ENCODE results near the gene FAM171A2. TPM values are rescaled to one million over a fixed set of nuclear protein-coding genes. Genes with fewer than 3 reads are reported as not detected.
"Not testable (repeated sequence)": the region's sequence is repeated elsewhere in the genome, so short reads cannot be mapped to it uniquely, and the experiment has no call there.

The FAM171A2 gene
- total RNA-seq, 4 donors from 2014 or later = 0.10 to 0.47 (median 0.23) TPM; not detected in 1

- intact Hi-C loops (cut with DNase I; ENCODE audit: low total_unique reads) = no loop called here
- Histone ChIP-seq H3K27me3 (no peaks in the 10 kb centered on the region), H3K36me3 (peaks cover 0 to 23% of the 10 kb centered on the region in 2 donors), H3K4me1 (no peaks in the 10 kb centered on the region), H3K4me3 (no peak overlapping the region), H3K27ac (no peak overlapping the region), H3K9me3 (no peaks in the 10 kb centered on the region)
- DNase-seq (no peak), ATAC-seq (no peak)
- TF ChIP-seq CTCF (IDR thresholded peaks at IDR 0.05 in 4 of 5, conservative IDR thresholded peaks at IDR 0.05 in 1 of 5) = no peak
- no peak for TF ChIP-seq POLR2A (IDR thresholded peaks at IDR 0.05)
- in situ Hi-C loops (cut with MboI; ENCODE audit: low sequenced_read_pairs in 4 of 4) = no loop called here
Measured at GRCh38 chr17:44394833-44395232, 31.2 kb upstream of the FAM171A2 start.

GRCh38 chr17:44394112-44394511, 30.5 kb upstream of the FAM171A2 start:
- H3K4me1 ChIP-seq; H3K4me3 ChIP-seq; H3K27me3 ChIP-seq; H3K27ac ChIP-seq; ATAC-seq; H3K9me3 ChIP-seq; intact Hi-C loops (cut with DNase I; ENCODE audit: low total_unique reads); in situ Hi-C loops (cut with MboI; ENCODE audit: low sequenced_read_pairs in 4 of 4); DNase-seq: not testable (repeated sequence)
- H3K36me3 ChIP-seq = peaks cover 0 to 16% of the 10 kb centered on the region in 2 donors

DNA sequence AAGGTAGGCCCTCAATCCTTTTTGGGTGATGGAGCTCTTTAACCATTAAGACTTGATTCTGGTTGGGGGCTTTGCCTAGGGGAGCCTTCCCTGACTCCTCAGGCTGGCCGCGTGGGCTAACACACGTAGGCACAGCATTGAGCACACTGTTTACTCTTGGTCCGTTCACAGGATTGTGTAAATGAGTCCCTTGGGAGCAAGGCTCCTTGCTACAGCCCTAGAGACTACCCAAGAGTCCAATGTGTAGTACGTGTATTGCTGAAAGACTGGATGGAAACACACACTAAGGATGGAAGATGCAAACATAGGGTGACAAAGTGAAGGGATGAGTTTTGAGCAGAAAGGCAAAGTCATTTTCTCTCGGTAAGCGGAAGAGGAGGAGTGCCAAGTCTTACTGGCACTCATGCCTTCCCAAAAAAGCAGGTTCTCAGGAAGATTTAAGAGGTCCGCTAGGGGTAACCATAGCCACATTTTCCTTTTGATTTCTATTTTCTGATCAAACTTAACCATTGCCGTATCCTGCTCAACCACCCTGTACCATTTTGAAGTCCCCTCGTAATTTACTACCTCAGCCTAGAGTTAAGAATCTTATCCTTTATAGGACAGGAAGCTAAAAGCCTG, 26.7 kb upstream of the FAM171A2 start:
- Histone ChIP-seq H3K9me3 (no peaks in the 10 kb centered on the region), H3K27me3 (peaks cover 8 to 18% (median 16%) of the 10 kb centered on the region in 3 donors), H3K4me1 (peaks cover 6 to 8% of the 10 kb centered on the region in 2 donors), H3K36me3 (no peaks in the 10 kb centered on the region), H3K27ac (no peak overlapping the region), H3K4me3 (no peak overlapping the region)
- in situ Hi-C loops (cut with MboI; ENCODE audit: low sequenced_read_pairs in 4 of 4) = no loop called here
- intact Hi-C loops (cut with DNase I; ENCODE audit: low total_unique reads) = no loop called here
- TF ChIP-seq CTCF (IDR thresholded peaks at IDR 0.05 in 4 of 5, conservative IDR thresholded peaks at IDR 0.05 in 1 of 5) (no peak), POLR2A (IDR thresholded peaks at IDR 0.05) (no peak)
- DNase-seq (no peak), ATAC-seq (no peak)

DNA sequence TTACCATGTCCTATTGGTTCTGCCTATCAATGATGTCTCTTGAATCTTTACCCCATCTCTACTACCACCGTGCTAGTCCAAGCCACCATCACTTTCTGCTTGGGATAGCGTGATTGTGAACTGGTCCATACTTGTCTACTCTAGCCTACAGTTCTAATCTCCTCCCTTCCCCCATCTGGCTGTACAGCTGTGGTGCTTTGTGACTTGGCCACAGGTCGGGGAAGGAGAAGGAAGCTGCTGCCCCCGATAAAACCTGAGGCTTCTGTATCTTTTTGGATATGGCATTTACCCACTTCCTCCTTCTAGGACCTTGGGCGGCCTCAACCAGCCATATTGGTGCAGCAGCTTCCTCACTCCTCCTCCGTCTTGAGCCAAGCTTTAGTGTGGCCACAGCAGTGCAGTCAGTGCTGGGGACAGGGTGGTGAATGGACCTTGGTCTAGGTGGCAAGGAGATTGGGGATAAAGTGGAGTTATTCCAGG, 26.1 kb upstream of the FAM171A2 start:
- intact Hi-C loops (cut with DNase I; ENCODE audit: low total_unique reads) = no loop called here
- Histone ChIP-seq H3K4me3 (no peak overlapping the region), H3K36me3 (no peaks in the 10 kb centered on the region), H3K9me3 (no peaks in the 10 kb centered on the region), H3K4me1 (peaks cover 7 to 14% of the 10 kb centered on the region in 2 donors), H3K27ac (no peak overlapping the region), H3K27me3 (peaks cover 13 to 22% (median 22%) of the 10 kb centered on the region in 3 donors)
- DNase-seq (no peak), ATAC-seq (no peak)
- in situ Hi-C loops (cut with MboI; ENCODE audit: low sequenced_read_pairs in 4 of 4) = no loop called here
- TF ChIP-seq CTCF (IDR thresholded peaks at IDR 0.05 in 4 of 5, conservative IDR thresholded peaks at IDR 0.05 in 1 of 5) (no peak), POLR2A (IDR thresholded peaks at IDR 0.05) (no peak)

DNA sequence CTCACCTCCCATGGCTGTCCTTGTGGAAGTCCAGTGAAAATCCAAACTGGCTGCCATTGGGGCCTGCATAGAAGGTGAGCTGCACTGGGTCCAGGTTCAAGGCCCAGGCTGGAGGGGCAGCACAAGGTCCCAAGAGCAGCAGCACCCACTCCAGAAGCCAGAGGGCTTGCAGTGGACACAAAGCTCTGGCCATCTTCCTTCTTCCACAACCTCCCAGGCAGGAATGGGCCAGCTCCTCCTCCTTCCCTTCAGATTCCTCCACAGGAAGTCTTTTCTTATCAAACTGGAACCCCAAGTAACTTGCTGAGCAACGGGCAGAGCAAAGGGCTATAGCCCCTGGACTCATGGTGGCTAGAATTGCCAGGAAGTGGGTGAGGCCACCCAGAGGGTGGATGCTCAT, 25.6 kb upstream of the FAM171A2 start, which contains the start of gene ITGA2B:
Gene ITGA2B (minus strand): TSS at position 369 of the 400 bp plus-strand sequence. CDS start 176 bp downstream, at position 193.
- ATAC-seq (no peak), DNase-seq (no peak)
- TF ChIP-seq POLR2A (IDR thresholded peaks at IDR 0.05) = no peak
- no peak for TF ChIP-seq CTCF (IDR thresholded peaks at IDR 0.05 in 4 of 5, conservative IDR thresholded peaks at IDR 0.05 in 1 of 5)
- Histone ChIP-seq H3K27ac (no peak within 1 kb of the TSS), H3K27me3 (peaks cover 17 to 27% (median 27%) of the 10 kb centered on the region in 3 donors), H3K4me3 (no peak within 1 kb of the TSS), H3K36me3 (no peaks in the 10 kb centered on the region), H3K4me1 (peaks cover 12 to 14% of the 10 kb centered on the region in 2 donors), H3K9me3 (no peaks in the 10 kb centered on the region)
- in situ Hi-C loops (cut with MboI; ENCODE audit: low sequenced_read_pairs in 4 of 4) = no loop called here
- intact Hi-C loops (cut with DNase I; ENCODE audit: low total_unique reads) = no loop called here

All from gastrocnemius medialis (tissue), 4 donors.